ENCODE data around the gene MOV10. TPM values are rescaled to one million over a fixed set of nuclear protein-coding genes. Genes with fewer than 3 reads are reported as not detected.
"Not testable (repeated sequence)": the region's sequence is repeated elsewhere in the genome, so short reads cannot be mapped to it uniquely, and the experiment has no call there.

Gene MOV10
- total RNA-seq, 2 experiments from 2014 or later = 80.6 to 89.3 TPM

DNA sequence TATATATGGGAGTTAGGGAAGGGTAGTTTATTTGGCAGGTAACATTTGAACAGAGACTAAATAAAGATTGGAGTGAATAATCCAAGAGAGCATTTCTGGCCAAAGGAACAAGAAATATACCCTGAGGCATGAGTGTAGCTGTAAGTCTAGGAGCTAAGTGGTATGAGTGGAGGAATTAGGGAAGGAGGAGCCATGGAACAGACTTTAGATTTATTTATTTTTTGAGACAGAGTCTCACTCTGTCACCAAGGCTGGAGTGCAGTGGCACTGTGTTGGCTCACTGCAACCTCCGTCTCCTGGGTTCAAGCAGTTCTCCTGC lies 36.4 kb upstream of the MOV10 start:
- peak overlapping the region; percentile 78 for H3K27ac Mint-ChIP-seq
- H3K36me3 Mint-ChIP-seq (ENCODE audit: low read depth) = peaks cover 36% of the 10 kb centered on the region
- Histone ChIP-seq H3K4me1 (ENCODE audit: insufficient read depth, low read length) (peaks cover 17% of the 10 kb centered on the region), H3K36me3 (ENCODE audit: insufficient read depth, low read length) (peaks cover 11% of the 10 kb centered on the region), H3K4me3 (ENCODE audit: low read length) (no peak overlapping the region), H3K27ac (ENCODE audit: low read depth in 1 of 2, low read length in 2 of 2) (no peak overlapping the region), H3K9me3 (ENCODE audit: control insufficient read depth in 1 of 2, insufficient read depth in 1 of 2, low read length in 2 of 2) (no peaks in the 10 kb centered on the region), H3K27me3 (ENCODE audit: control insufficient read depth in 1 of 2, insufficient read depth in 2 of 2, low read length in 2 of 2) (no peaks in the 10 kb centered on the region)
- H3K4me1 Mint-ChIP-seq (ENCODE audit: low read depth) = peaks cover 66% of the 10 kb centered on the region
- H3K9me3 Mint-ChIP-seq = no peaks in the 10 kb centered on the region
- TF ChIP-seq, protein P1, sequence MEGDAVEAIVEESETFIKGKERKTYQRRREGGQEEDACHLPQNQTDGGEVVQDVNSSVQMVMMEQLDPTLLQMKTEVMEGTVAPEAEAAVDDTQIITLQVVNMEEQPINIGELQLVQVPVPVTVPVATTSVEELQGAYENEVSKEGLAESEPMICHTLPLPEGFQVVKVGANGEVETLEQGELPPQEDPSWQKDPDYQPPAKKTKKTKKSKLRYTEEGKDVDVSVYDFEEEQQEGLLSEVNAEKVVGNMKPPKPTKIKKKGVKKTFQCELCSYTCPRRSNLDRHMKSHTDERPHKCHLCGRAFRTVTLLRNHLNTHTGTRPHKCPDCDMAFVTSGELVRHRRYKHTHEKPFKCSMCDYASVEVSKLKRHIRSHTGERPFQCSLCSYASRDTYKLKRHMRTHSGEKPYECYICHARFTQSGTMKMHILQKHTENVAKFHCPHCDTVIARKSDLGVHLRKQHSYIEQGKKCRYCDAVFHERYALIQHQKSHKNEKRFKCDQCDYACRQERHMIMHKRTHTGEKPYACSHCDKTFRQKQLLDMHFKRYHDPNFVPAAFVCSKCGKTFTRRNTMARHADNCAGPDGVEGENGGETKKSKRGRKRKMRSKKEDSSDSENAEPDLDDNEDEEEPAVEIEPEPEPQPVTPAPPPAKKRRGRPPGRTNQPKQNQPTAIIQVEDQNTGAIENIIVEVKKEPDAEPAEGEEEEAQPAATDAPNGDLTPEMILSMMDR (IDR thresholded peaks at IDR 0.05) = no peak
- ChIA-PET CTCF (interaction anchor here (1.2 to 2.0 kb wide), 3 partner anchors 10 to 13 kb away, joined by 3 to 6 read pairs (median 5); no protein-coding TSS in a partner anchor), POLR2A (interaction anchor here (0.6 to 2.6 kb wide), 2 partner anchors 11 to 36 kb away, joined by 3 to 12 read pairs; partner anchors contain the start of gene MOV10)
- ATAC-seq (ENCODE audit: poor library complexity) (no peak), DNase-seq (no peak)
- intact Hi-C loops (cut with DNase I, micrococcal nuclease) = loop anchor here in 1 of 2 experiments (5.0 kb wide), 1 partner anchor 34 kb away; the partner anchor contains the start of gene MOV10
- no peaks in the 10 kb centered on the region for H3K27me3 Mint-ChIP-seq
- no peak overlapping the region for H3K4me3 Mint-ChIP-seq

DNA sequence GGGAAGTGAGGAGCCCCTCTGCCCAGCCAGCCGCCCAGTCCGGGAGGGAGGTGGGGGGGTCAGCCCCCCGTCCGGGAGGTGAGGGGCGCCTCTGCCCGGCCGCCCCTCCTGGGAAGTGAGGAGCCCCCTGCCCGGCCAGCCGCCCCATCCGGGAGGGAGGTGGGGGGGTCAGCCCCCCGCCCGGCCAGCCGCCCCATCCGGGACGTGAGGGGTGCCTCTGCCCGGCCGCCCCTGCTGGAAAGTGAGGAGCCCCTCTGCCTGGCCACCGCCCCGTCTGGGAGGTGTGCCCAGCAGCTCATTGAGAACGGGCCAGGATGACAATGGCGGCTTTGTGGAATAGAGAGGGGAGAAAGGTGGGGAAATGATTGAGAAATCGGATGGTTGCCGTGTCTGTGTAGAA lies 34.0 kb upstream of the MOV10 start:
- DNase-seq; H3K27ac ChIP-seq (ENCODE audit: low read depth in 1 of 2, low read length in 2 of 2); H3K27me3 ChIP-seq (ENCODE audit: control insufficient read depth in 1 of 2, insufficient read depth in 2 of 2, low read length in 2 of 2); H3K9me3 ChIP-seq (ENCODE audit: control insufficient read depth in 1 of 2, insufficient read depth in 1 of 2, low read length in 2 of 2); POLR2A ChIA-PET; H3K9me3 Mint-ChIP-seq; CTCF ChIA-PET; H3K27ac Mint-ChIP-seq; intact Hi-C loops (cut with DNase I, micrococcal nuclease); H3K36me3 ChIP-seq (ENCODE audit: insufficient read depth, low read length); H3K4me3 Mint-ChIP-seq; ATAC-seq (ENCODE audit: poor library complexity); H3K27me3 Mint-ChIP-seq; H3K4me3 ChIP-seq (ENCODE audit: low read length): not testable (repeated sequence)
- peaks cover 63% of the 10 kb centered on the region for H3K4me1 Mint-ChIP-seq (ENCODE audit: low read depth)
- peaks cover 15% of the 10 kb centered on the region for H3K4me1 ChIP-seq (ENCODE audit: insufficient read depth, low read length)
- H3K36me3 Mint-ChIP-seq (ENCODE audit: low read depth) = peaks cover 41% of the 10 kb centered on the region

DNA sequence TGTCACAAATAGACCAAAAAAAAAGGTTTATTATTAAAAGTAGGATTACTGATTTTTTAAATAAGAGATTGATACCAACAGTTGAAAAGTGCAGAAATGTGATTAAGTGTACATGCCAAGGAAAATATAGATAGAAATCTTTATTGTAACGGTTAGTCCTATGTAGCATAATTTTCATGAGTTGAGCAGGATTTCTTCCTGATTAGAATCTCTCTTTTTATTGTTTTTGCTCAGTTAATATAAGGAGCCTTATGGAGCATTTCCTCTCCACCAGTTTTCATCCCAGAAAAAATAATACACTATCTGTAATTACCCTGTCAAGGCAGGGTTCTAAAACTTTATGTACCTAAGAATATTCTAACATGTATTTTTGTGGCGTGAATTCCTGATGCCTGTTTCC lies 31.4 kb upstream of the MOV10 start:
- Mint-ChIP-seq H3K27me3 (no peaks in the 10 kb centered on the region), H3K36me3 (ENCODE audit: low read depth) (peaks cover 48% of the 10 kb centered on the region), H3K4me3 (no peak overlapping the region), H3K27ac (peak overlapping the region; percentile 68), H3K4me1 (ENCODE audit: low read depth) (peaks cover 58% of the 10 kb centered on the region), H3K9me3 (no peaks in the 10 kb centered on the region)
- no peaks in the 10 kb centered on the region for H3K27me3 ChIP-seq (ENCODE audit: control insufficient read depth in 1 of 2, insufficient read depth in 2 of 2, low read length in 2 of 2)
- no peak for ATAC-seq (ENCODE audit: poor library complexity)
- CTCF ChIA-PET = interaction anchor here (0.6 kb wide), 1 partner anchor 10 kb away, joined by 3 read pairs; no protein-coding TSS in a partner anchor
- no peak overlapping the region for H3K27ac ChIP-seq (ENCODE audit: low read depth in 1 of 2, low read length in 2 of 2)
- intact Hi-C loops (cut with DNase I, micrococcal nuclease) = no loop called here
- no peak overlapping the region for H3K4me3 ChIP-seq (ENCODE audit: low read length)
- peaks cover 11% of the 10 kb centered on the region for H3K4me1 ChIP-seq (ENCODE audit: insufficient read depth, low read length)
- peaks cover 21% of the 10 kb centered on the region for H3K36me3 ChIP-seq (ENCODE audit: insufficient read depth, low read length)
- TF ChIP-seq, protein P1 (IDR thresholded peaks at IDR 0.05) = no peak
- no peak for DNase-seq
- POLR2A ChIA-PET = interaction anchor here (1.2 kb wide), 1 partner anchor 10 kb away, joined by 6 read pairs; no protein-coding TSS in a partner anchor
- no peaks in the 10 kb centered on the region for H3K9me3 ChIP-seq (ENCODE audit: control insufficient read depth in 1 of 2, insufficient read depth in 1 of 2, low read length in 2 of 2)

DNA sequence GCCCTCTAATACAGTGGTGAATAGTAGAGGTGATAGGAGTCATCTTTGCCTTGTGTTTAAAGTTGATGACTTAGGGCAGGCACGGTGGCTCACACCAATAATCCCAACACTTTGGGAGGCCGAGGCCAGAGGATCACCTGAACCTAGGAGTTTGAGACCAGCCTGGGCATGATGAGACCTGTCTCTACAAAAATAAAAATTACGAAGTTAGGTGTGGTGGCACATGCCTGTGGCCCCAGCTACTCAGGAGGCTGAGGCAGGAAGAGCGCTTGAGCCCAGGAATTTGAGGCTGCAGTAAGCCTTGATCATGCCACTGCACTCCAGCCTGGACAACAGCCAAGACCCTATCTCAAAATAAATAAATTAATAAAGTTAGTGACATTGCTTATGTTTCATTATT lies 28.2 kb upstream of the MOV10 start:
- H3K27me3 ChIP-seq (ENCODE audit: control insufficient read depth in 1 of 2, insufficient read depth in 2 of 2, low read length in 2 of 2) = no peaks in the 10 kb centered on the region
- intact Hi-C loops (cut with DNase I, micrococcal nuclease) = no loop called here
- ChIA-PET CTCF (interaction anchor here (1.0 to 1.6 kb wide), 2 partner anchors 27 to 28 kb away, joined by 3 read pairs; partner anchors contain the start of gene MOV10), POLR2A (no interaction called here)
- peaks cover 52% of the 10 kb centered on the region for H3K36me3 ChIP-seq (ENCODE audit: insufficient read depth, low read length)
- DNase-seq = no peak
- Mint-ChIP-seq H3K4me3 (no peak overlapping the region), H3K27me3 (no peaks in the 10 kb centered on the region), H3K27ac (peak overlapping the region; percentile 38), H3K36me3 (ENCODE audit: low read depth) (peaks cover 72% of the 10 kb centered on the region), H3K9me3 (no peaks in the 10 kb centered on the region), H3K4me1 (ENCODE audit: low read depth) (peaks cover 57% of the 10 kb centered on the region)
- H3K4me1 ChIP-seq (ENCODE audit: insufficient read depth, low read length) = peaks cover 7% of the 10 kb centered on the region
- H3K4me3 ChIP-seq (ENCODE audit: low read length) = no peak overlapping the region
- TF ChIP-seq, protein P1 (IDR thresholded peaks at IDR 0.05) = no peak
- H3K27ac ChIP-seq (ENCODE audit: low read depth in 1 of 2, low read length in 2 of 2) = no peak overlapping the region
- ATAC-seq (ENCODE audit: poor library complexity) = no peak
- H3K9me3 ChIP-seq (ENCODE audit: control insufficient read depth in 1 of 2, insufficient read depth in 1 of 2, low read length in 2 of 2) = no peaks in the 10 kb centered on the region
